Left renal pelvis (tissue), 4 donors: Measurements from ENCODE around the gene TMEM200B. TPM values are rescaled to one million over a fixed set of nuclear protein-coding genes. Genes with fewer than 3 reads are reported as not detected.
"Not testable (repeated sequence)": the region's sequence is repeated elsewhere in the genome, so short reads cannot be mapped to it uniquely, and the experiment has no call there.

Experiments used
- DNase-seq, 4 donors: peaks; one replicate each; pipeline ENCODE4 v3.0.0-alpha.2; 2013; ENCODE audit warnings: low read depth in 4 of 4, low spot score in 3 of 4
- polyA plus RNA-seq, 4 donors: library from polyadenylated mRNA; unstranded; fragments of 120-200 nt; gene quantifications; one replicate each; pipeline ENCODE4 v1.2.1, GENCODE V29; 2013; ENCODE audit not compliant: insufficient read length in 4 of 4

TMEM200B gene
- 10 to 100 TPM; 14.4 to 39.1 (median 16.4) TPM for polyA plus RNA-seq

DNA sequence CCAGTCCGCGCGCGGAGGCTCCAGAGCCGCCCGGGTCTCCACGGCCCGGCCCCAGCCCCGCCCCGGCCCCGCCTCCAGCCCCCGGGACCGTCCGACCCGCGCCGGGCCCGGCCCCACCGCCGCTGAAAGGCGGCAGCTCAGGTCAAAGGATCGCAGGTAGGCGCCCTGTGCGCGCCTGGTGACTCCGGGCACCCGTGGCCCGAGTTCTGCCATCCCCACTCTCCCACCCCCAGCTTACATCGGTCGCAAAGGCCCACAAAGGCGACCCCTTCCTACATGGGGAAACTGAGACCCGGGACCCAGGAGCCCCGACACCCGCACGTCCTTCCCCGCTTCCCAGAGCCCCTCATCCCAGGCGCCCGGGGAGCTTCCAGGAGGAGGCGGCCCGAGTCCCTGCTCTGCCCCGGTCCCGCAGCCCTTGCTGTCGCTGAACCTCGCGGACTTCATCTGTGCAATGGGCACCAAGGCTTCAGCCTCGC, at the start of gene TMEM200B:
TMEM200B (minus strand) TSS at position 17 of the 479 bp plus-strand sequence. CDS start 2,075 bp downstream, outside the sequence.
- peak in 1 of 4 donors; percentile 12 for DNase-seq

- DNase-seq, result no peak
Measured at GRCh38 chr1:29172415-29172939, 48.8 kb upstream of the TMEM200B start.

GRCh38 chr1:29171521-29171920, 47.8 kb upstream of the TMEM200B start:
- no peak for DNase-seq

- no peak for DNase-seq
Measured at GRCh38 chr1:29171089-29171488, 47.4 kb upstream of the TMEM200B start.

DNA sequence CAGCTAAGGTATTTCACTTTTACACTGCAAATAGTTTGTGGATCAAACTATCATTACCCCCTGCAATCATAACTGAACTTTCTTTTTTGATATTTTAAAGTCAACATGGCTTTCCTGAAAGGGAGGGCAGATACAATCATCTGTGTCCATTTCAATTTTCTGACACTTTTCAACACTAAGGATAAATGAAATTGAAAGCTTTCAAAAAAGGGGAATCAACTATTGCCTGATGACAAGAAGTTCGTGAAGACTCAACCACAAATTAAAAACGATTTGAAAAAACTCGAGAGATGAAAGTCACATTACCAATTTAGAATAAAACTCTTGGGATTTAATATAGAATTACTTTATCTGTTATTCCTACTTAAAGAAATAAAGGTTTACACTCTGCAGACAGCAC, 46.3 kb upstream of the TMEM200B start:
- no peak for DNase-seq

- DNase-seq, result no peak
Measured at GRCh38 chr1:29167904-29168303, 44.2 kb upstream of the TMEM200B start.

DNA sequence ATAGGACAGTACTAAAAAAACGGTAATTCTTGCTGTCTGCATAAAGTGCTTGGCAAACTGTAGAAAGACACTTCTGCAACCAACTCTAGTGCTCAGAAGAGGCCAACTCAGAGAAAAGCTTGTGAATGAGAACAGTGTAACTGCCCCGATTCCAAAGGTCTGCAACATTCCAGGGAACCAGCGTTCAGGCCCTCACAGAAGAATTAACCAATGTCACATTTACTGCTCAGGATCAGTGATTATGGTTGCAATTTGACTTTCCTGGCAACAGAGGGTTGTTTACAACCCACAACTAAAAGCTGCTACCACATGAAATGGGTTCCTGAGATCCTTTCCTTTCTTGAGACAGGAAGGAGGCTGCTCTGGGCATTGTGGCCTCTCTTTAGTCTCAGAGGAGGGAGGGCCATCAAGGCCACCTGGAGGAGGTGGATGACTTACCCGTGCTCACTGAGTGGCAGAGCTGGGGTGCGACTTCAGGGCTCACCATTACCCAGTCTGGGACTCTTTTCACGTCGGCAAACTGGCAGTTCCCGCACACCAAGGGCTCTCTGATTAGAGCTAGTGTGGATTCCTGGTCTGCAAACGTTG, 42.7 kb upstream of the TMEM200B start:
- no peak for DNase-seq

- no peak for DNase-seq
Measured at GRCh38 chr1:29164588-29164987, 40.9 kb upstream of the TMEM200B start.

GRCh38 chr1:29162476-29163138, 38.9 kb upstream of the TMEM200B start:
- no peak for DNase-seq

DNA sequence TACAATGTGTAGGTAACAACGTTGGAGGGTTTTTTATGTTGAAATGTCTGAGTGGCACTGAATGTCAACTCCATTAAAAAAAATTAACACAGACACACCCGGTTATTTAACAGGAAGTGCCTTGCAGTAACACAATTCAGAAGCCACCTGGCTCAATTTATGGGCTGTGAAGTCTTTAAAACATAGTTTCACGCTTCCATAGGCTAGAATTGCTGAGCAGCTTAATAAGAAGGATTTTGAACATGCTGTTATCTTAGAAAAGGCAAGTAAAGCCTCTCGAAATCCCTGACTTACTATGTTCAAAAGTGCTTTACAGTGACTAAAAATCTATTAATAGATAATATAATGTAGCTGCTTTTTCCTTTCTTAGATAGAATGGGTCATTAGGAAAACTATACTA, 38.3 kb upstream of the TMEM200B start:
- DNase-seq, result no peak

GRCh38 chr1:29159773-29160172, 36.1 kb upstream of the TMEM200B start:
- DNase-seq, result no peak

- no peak for DNase-seq
Measured at GRCh38 chr1:29157269-29157601, 33.5 kb upstream of the TMEM200B start.

GRCh38 chr1:29156543-29157268, 33.0 kb upstream of the TMEM200B start:
- no peak for DNase-seq

GRCh38 chr1:29152046-29152805, 28.5 kb upstream of the TMEM200B start:
- DNase-seq, result no peak

DNA sequence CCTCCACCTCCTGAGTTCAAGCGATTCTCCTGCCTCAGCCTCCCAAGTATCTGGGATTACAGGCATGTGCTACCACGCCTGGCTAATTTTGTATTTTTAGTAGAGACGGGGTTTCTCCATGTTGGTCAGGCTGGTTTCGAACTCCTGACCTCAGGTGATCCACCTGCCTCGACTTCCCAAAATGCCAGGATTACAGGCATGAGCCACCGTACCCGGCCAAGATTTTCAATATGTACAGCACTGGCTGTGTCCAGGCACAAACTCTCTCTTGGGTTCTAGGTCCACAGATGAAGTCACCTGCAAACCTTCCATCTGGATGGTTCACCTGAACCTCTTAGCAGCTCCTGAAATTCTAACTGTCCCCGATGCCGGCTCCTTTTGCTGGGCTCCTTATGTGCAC, 26.6 kb upstream of the TMEM200B start:
- not testable (repeated sequence) for DNase-seq

DNA sequence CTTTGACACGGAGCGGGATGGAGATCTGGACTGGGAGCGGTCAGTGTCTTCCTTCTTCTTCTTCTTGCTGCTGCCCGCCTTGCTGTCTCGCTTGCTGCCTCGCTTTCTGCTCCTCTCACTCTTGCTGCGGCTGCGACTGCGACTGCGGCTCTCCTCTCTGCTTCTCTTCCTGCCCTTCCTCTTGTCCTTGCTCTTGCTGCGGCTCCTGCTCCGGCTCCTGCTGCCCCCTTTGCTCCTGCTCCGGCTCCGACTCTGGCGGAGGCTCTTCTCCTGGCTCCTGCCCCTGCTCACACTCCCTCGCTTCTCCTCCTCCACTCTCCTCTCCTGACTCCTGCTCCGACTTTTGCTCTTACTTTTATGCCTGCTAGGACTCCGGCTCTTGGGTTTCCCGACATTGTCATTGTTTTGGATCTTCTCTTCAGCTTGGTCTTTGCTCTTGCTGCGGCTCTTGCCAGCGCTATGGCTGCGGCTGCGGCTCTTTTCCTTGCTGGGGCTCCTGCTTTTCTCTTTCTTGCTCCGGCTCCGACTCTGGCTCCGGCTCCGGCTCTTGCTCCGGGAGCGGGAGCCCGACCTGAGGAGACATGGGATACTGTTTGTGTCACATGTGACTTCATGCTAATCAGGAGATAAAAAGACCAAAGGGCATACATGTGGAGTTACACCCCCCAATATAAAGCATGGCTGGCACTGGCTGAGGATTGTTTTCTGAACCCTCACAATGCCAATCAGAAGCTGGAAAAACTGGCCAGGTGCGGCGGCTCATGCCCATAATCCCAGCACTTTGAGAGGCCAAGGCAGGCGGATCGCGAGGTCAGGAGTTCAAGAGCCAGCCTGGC, 25.2 kb upstream of the TMEM200B start:
- no peak for DNase-seq

DNA sequence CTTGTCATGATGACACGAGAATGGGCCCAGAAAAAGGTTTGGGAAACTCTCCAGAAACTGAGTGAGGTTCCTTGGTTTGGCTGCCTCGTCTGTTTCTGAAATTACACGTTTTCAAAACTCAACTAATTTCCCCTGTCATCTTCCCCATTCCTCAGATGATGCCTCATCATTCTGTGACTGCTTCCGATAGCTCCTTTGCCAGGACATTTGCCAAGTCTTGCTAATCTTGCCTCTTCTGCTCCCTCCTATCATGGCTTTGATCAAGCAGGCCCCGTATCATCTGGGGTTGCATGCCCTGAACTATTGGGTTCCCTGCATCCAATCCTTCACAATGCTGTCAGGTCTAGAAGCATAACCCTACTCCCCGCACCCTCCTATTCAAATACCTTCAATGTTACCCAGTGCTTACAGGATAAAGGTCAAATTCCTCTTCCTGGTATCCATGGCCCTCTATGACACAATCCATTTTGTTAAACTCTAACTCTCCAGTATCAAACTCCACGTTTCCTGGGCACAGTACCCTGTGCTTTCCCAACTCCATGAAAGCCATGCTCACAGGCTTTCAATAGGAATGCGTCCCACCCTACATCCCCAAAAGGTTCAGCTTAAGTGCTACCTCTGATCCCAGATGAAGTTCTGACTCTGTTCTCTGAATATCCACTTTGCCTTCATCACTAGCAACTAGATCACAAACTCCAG, 22.2 kb upstream of the TMEM200B start:
- no peak for DNase-seq

DNA sequence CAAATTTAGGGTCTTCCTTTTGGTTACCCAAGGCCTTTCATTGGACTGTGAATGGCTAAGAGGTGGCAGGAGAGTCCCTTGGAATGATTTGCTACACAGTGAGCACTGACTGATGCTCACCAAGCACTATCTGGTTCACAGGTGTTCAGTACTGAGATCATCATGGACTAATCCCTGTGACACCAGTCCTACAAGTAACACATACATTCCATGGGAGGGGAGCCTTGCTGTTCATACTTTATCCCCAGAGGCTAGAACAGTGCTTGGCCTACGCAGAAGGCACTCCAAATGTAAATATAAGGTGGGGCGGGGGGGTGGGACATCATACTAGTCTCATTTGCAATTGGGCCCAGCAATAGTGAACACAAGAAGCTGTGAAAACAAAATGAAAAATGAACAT, 20.5 kb upstream of the TMEM200B start:
- no peak for DNase-seq

DNA sequence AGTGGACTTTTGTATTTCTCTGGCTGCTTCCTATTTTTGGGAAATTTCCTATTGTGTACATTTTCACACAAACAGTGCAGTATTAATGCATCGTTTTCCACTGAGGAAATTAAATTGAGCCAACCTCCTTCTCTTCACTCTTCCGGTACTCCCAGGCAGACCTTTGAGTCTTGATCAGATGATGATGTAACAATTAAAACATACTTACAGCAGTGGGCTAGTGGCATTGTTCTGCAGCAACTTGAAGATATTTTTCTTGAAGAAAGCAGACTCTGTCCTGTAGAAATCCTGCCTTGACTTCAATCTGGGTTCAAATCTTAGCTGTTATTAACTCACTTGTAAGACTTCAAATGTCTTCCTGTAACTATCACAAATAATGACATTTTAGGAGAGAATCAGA, 19.0 kb upstream of the TMEM200B start:
- no peak for DNase-seq
